SK-N-SH (cell line): ENCODE measurements around the gene SLC25A44.

Experiments used
- CTCF ChIP-seq: fragments of 200-600 bp; sonication (generic); IDR thresholded peaks from 2 replicates; pipeline ENCODE4 v1.6.1; 2017; ENCODE audit warnings: antibody characterized with exemption, mild to moderate bottlenecking, moderate library complexity
- IRF3 ChIP-seq: fragments of 150-350 bp; IDR thresholded peaks from 2 replicates; pipeline ENCODE4 v1.6.1; 2016; ENCODE audit warnings: mild to moderate bottlenecking, low read depth, low read length
- REST ChIP-seq: IDR thresholded peaks from 2 replicates; pipeline ENCODE4 v1.6.1; 2012; ENCODE audit warnings: mild to moderate bottlenecking, low read depth, low read length, moderate library complexity
- RFX5 ChIP-seq: IDR thresholded peaks from 2 replicates; pipeline ENCODE4 v1.6.1; 2012; ENCODE audit warnings: mild to moderate bottlenecking, improper control_type of control experiment, low read length
- RXRA ChIP-seq: IDR thresholded peaks from 2 replicates; pipeline ENCODE4 v1.4.0; 2012; ENCODE audit warnings: low read depth, mild to moderate bottlenecking, borderline replicate concordance
- YY1 ChIP-seq: IDR thresholded peaks from 2 replicates; pipeline ENCODE4 v1.4.0; 2012; ENCODE audit warnings: low read depth, mild to moderate bottlenecking

GRCh38 chr1:156193208-156193487 is 756 bp upstream of the SLC25A44 start:
- TF ChIP-seq YY1 (no peak), IRF3 (no peak), RXRA (no peak), CTCF (no peak), REST (no peak), RFX5 (no peak)
